HL-60 (cell line): ENCODE results near the gene IFT52.
"Not testable (repeated sequence)": the region's sequence is repeated elsewhere in the genome, so short reads cannot be mapped to it uniquely, and the experiment has no call there.

ENCODE experiments used
- DNase-seq, 2 experiments: peaks; one replicate each; pipeline ENCODE4 v3.0.0-alpha.2; 2010 to 2020; ENCODE audit warnings: low read depth in 1 of 2, low spot score in 1 of 2
- H3K27ac ChIP-seq: fragments of 250-450 bp; sonication (Bioruptor Pico); replicated peaks from 2 replicates; pipeline ENCODE4 v1.5.1; 2020; ENCODE audit warnings: mild to moderate bottlenecking, moderate library complexity
- H3K27me3 ChIP-seq: fragments of 250-450 bp; sonication (Bioruptor Pico); 2 replicates; pipeline ENCODE4 v1.5.1; 2021; ENCODE audit warnings: mild to moderate bottlenecking, moderate library complexity; ENCODE audit not compliant: insufficient read depth, poor library complexity, severe bottlenecking
- H3K4me3 ChIP-seq: replicated peaks from 2 replicates; pipeline ENCODE4 v1.5.1; 2011; ENCODE audit warnings: mild to moderate bottlenecking, control low read depth, low read length; ENCODE audit not compliant: insufficient read depth
- CTCF ChIP-seq: IDR thresholded peaks from one replicate; pipeline ENCODE4 v1.5.1; 2011; ENCODE audit warnings: low read length, control low read depth, inconsistent platforms; ENCODE audit not compliant: insufficient read depth
- GABPA ChIP-seq: IDR thresholded peaks from 2 replicates; pipeline ENCODE4 v1.6.1; 2012; ENCODE audit warnings: low read depth
- POLR2AphosphoS5 ChIP-seq: IDR thresholded peaks from 2 replicates; pipeline ENCODE4 v1.6.1; 2012; ENCODE audit warnings: low read depth
- REST ChIP-seq: IDR thresholded peaks from 2 replicates; pipeline ENCODE4 v1.6.1; 2012; ENCODE audit warnings: low read depth; ENCODE audit not compliant: insufficient replicate concordance
- SPI1 ChIP-seq: IDR thresholded peaks from 2 replicates; pipeline ENCODE4 v1.6.1; 2012; ENCODE audit warnings: low read depth, mild to moderate bottlenecking, borderline replicate concordance

IFT52 gene

GRCh38 chr20:43642548-43642947 is 51.8 kb downstream of the IFT52 start:
- no peak for DNase-seq
- TF ChIP-seq CTCF (no peak), SPI1 (no peak), REST (no peak), POLR2AphosphoS5 (no peak)
- no peak overlapping the region for H3K4me3 ChIP-seq
- H3K27ac ChIP-seq = no peak overlapping the region
- H3K27me3 ChIP-seq = no peaks in the 10 kb centered on the region

GRCh38 chr20:43650997-43651525 is 60.3 kb downstream of the IFT52 start:
- TF ChIP-seq SPI1 (no peak), CTCF (no peak), GABPA (no peak)
- no peak overlapping the region for H3K4me3 ChIP-seq
- DNase-seq = no peak

GRCh38 chr20:43651650-43652184 is 61.0 kb downstream of the IFT52 start:
- not testable (repeated sequence) for H3K27me3 ChIP-seq, H3K4me3 ChIP-seq

More at GRCh38 chr20:43650997-43651525, 60.3 kb downstream of the IFT52 start:
- Histone ChIP-seq H3K27me3 (no peaks in the 10 kb centered on the region), H3K27ac (no peak overlapping the region)

GRCh38 chr20:43653966-43654365 is 63.2 kb downstream of the IFT52 start:
- H3K27ac ChIP-seq = no peak overlapping the region
- H3K4me3 ChIP-seq = no peak overlapping the region
- TF ChIP-seq SPI1 (no peak), REST (no peak), CTCF (no peak), GABPA (no peak), POLR2AphosphoS5 (no peak)
- H3K27me3 ChIP-seq = no peaks in the 10 kb centered on the region
- DNase-seq = no peak

More at GRCh38 chr20:43651650-43652184, 61.0 kb downstream of the IFT52 start:
- not testable (repeated sequence) for H3K27ac ChIP-seq, DNase-seq

- not testable (repeated sequence) for DNase-seq, H3K27me3 ChIP-seq
Observed at GRCh38 chr20:43655176-43655575, 64.4 kb downstream of the IFT52 start.

More at GRCh38 chr20:43655176-43655575, 64.4 kb downstream of the IFT52 start:
- H3K27ac ChIP-seq, H3K4me3 ChIP-seq: not testable (repeated sequence)
